HG02588 (cell line): Measurements from ENCODE around the gene NTSR1.

Source experiments
- ATAC-seq: cut with Tn5 transposase; IDR thresholded peaks from one replicate; pipeline ENCODE4 v1.9.1; 2021; ENCODE audit warnings: mild to moderate bottlenecking, moderate library complexity; ENCODE audit not compliant: unreplicated experiment

The NTSR1 gene

DNA sequence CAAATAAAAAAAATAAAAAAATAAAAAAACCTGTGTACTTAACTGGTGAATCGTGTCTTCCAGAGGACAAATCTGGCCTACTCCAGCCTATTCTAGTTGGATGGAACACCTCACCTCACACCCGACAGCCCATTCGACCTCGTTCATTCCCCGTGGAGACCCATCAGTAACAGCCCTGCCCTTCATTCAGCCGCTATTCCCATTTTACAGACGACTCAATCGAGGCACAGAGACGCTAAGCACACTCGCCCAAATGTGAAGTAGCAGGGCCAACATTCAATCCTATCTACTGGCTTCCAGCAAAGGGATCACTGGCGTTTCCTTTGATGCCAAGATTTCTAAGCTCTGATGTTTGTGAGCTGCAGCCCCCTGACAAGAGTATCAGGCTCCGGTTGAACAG is 1.8 kb upstream of the NTSR1 start:
- no peak for ATAC-seq

DNA sequence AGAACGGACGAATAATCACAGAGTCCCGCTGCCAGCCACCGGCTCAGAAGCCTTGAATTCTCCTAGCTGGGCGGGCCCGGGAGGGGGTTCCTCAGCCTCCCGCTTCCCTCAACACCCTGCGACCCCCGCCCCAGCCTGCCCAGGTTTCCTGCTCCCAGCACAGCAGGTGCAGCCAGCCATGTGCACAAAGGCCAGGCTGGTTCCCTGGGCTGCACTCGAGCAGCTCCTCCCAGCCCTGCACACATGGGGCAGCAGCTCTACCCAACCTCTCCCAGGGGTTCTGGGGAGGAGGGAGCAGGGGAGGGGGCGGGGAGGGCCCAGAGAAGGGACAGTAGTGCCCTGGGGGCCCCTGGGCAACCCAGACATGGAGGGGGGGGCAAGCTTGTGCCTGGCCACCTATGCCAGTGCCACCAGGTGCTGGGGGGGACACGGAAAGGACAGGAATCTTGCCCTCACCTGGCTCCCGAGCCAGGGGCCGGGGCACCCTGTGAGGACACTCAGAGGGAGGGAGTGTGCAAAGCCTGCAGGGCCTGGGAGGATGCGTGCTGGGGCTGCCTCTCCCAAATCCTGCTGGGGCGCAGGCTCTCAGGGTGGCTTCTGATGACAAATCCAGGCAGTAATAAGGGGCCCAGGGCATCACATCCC is 1.2 kb upstream of the NTSR1 start:
- ATAC-seq: no peak

- no peak for ATAC-seq
Measured at GRCh38 chr20:62707921-62708521, 615 bp upstream of the NTSR1 start.

DNA sequence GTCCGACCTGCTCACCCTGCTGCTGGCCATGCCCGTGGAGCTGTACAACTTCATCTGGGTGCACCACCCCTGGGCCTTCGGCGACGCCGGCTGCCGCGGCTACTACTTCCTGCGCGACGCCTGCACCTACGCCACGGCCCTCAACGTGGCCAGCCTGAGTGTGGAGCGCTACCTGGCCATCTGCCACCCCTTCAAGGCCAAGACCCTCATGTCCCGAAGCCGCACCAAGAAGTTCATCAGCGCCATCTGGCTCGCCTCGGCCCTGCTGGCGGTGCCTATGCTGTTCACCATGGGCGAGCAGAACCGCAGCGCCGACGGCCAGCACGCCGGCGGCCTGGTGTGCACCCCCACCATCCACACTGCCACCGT is 885 bp downstream of the NTSR1 start:
- ATAC-seq: no peak

GRCh38 chr20:62710221-62710885 is 1.7 kb downstream of the NTSR1 start:
- ATAC-seq: no peak

DNA sequence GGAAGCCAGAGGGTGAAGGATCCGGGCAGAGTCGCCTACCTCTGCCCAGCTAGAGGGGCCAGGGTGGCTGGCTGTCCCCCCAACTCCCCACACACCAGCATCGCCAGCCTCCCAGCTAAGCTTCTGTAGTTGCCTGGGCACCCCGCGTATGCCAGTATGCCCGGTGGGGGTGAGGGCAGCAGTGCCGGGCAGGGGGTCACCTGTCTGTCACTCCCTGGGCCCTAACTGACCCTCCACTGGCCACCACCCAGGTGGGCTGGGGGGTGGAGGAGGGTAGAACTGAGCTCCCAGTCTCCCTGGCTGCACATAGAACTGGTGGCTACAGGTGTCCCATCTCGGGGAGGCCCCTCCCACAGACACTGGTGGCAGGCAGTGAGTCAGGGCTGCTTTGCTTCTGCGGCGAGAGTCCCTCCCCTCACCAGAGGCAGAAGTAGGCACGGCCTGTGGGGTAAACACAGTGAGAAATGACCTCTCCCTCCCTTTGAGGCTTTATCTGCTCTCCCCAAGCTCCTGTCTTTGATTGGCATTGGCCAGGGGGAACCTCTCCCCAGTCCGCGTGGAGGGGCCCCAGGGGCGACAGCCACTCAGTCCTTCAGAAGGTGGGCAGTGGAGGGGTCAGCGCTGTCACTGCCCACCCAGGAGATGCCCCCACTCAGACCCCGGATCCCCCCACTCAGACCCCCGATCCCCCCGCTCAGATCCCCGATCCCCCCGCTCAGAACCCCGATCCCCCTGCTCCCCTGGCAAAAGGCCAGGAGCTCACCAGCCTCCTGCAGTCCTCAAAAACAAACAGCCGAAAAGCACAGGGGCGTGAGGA is 2.5 kb downstream of the NTSR1 start:
- no peak for ATAC-seq

DNA sequence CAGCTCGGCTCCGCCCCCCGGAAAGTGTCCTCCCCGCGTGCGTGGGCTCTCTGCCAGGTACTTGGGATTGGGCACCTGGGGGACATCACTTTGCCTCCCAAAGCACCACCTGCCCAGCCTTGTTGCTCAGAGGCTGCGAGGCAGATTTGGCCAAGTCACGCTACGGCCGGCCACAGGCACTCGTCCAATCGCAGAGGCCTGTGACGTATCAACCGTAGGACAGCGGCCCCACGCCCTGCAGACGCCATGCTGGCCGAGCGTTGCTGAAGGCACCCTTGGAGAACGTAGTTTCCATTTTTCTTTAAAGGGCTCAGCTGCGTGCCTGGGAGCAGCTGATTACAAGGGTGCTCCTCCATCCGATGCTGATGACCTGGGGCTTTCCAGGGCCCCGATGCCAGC is 3.1 kb downstream of the NTSR1 start:
- ATAC-seq: no peak

DNA sequence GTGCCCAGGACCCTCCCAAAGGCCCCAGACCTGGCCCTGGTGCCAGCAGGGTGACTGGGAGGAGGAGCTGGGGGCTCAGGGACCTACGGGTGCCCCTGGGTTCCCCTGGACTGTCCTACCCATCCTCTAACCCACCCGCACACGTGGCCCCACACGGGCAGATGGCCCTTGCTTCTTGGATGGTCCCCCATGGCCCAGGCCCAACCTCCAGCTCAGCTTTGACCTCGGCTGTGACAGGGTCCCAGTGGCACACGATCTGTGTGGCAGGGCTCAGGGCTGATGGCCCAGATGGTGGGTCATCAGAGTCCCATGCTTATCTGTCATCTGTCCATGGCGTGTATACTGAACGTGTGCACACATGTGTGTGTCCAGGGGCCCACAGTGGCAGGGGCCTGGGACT is 4.0 kb downstream of the NTSR1 start:
- no peak for ATAC-seq

GRCh38 chr20:62714006-62714405 is 5.4 kb downstream of the NTSR1 start:
- no peak for ATAC-seq

GRCh38 chr20:62714799-62715198 is 6.2 kb downstream of the NTSR1 start:
- ATAC-seq: no peak

DNA sequence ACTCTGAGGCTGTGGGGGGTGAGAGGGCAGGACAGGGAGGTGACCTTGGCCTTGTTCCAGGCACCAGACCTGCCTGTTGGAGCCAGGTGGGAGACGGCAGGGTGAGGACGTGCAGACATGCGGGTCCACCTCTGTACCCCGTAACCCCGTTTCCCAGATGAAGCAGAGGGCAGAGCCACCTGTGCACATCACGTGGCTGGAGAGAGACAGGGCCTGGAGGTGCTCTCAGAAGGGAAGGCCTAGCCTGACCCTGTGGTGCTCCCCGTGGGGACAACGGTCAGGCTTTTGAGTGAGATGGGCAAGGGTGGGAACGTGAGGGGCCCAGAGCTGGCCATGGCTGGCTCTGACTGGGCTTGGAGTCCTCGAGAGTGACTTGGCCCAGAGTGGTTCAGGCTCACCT is 6.6 kb downstream of the NTSR1 start:
- no peak for ATAC-seq

- no peak for ATAC-seq
Measured at GRCh38 chr20:62716198-62716940, 7.7 kb downstream of the NTSR1 start.

DNA sequence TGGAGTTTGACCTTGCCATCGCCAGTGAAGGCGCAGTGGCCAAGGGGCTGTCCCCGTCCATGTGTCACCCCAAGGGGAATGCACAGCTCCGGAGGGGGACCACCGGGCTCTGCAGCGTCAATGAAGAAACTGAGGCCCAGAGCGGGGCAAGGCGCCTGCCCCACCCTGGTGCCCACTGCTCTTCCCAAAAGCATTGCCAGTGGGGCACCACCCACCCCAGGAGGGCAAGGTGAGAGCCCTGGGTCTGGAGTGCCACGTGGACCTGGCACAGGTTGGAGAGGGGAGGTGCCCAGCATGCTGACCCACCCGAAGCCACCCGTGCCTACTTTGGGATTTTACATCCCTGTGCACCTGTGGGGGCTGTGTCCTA is 8.3 kb downstream of the NTSR1 start:
- no peak for ATAC-seq

GRCh38 chr20:62717933-62718332 is 9.3 kb downstream of the NTSR1 start:
- no peak for ATAC-seq

GRCh38 chr20:62718546-62718945 is 9.9 kb downstream of the NTSR1 start:
- ATAC-seq: no peak

DNA sequence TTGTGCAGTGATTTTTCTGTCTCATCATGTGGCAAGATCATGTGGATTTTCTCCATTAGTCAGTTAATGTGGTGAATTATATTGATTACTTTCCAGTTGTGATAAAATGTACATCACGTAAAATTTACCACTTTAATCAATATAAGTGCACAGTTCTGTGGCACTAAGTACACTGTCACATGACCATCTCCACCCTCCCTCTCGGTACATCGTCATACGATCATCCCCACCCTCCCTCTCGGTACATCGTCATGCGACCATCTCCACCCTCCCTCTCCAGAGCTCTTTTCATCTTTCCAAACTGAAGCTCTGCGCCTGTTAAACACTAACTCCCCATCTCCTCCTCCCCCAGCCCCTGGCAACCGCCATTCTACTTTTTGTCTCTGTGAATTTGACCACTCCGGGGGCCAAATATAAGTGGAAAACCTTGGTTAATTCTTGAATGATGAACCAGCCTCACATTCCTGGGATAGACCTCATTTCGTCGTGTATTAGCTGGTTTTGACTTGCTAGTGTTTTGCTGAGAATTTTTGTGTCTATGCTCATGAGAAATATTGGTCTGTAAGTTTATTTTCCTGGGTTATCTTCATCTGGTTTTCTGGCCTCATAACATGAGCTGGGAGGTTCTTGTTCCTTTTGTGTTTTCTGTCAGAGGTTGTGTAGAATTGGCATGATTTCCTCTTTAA is 10.8 kb downstream of the NTSR1 start:
- no peak for ATAC-seq

DNA sequence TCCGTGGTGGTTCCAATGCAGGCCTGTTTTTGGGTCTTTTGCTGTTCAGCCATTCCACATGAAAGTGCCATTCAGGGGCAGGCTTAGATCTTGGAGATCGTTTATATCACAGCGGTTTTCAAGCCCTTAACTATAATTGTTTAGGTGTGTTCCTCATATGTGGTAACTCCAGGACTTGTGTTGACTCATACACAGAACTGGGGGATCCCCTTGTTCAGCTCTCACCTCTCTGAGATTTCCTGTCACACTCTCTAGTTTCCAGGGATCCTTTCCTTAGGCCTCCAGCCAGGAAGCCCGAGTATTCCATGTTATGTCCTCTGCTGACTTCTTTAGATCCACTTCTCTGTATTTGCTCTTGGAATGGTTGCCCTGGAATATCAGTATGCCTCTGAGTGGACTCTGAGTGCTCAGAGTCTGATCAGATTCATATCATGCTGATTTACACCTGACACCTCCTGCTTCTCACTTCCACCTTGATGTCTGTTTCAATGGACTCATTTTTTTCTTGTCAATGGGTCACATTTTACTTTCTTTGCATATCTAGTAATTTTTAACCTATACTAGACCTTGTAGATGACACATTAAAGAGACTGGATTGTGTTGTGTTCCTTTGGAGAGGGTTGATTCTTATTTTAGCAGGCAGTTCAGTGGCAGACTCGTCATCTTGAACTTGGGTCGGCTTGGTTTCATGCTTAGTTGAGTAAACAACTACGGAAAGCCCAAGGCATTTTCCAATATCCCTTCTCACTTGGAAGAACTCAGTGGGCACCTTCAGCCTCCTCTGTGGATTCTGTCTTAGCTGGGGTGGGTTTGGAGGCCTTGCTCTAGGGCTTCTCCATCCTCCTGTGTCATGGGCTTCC is 13.1 kb downstream of the NTSR1 start:
- ATAC-seq: no peak

DNA sequence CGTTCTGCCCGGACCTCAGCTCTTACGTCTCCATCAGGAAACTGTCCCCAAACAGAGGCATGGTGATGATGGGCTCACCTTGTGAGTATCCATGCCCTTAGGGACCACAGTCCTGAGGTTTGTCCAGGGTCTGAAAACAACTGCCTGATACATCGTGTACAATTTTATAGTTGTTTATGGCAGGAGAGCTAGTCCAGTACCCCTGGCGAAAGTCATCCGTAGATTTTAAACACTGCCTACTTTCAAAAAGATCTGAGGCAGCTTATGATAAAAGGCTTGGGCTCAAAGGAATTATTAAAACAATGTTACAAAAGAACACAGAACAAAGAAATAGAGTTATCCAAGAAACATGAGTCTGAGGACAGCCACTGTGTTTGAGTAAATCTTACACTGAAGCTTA is 14.0 kb downstream of the NTSR1 start:
- ATAC-seq: no peak

GRCh38 chr20:62723351-62723750 is 14.7 kb downstream of the NTSR1 start:
- no peak for ATAC-seq
